ENCODE measurements around the gene PCSK1. TPM values are rescaled to one million over a fixed set of nuclear protein-coding genes. Genes with fewer than 3 reads are reported as not detected.

PCSK1 gene
- total and polyA plus RNA-seq, 2 of the 8 experiments (the other 6 are each of a cell fraction or from before 2014, with no cell fraction given), result 1.3 to 3.2 TPM

- ChIA-PET CTCF (ENCODE audit: partially characterized antibody) (interaction anchor here (0.6 to 1.3 kb wide), 5 partner anchors 9 to 148 kb away, joined by 3 to 4 read pairs (median 4); no protein-coding TSS in a partner anchor), POLR2A (ENCODE audit: partially characterized antibody) (no interaction called here)
- no peaks in the 10 kb centered on the region for H3K9me3 ChIP-seq (ENCODE audit: insufficient read depth in 2 of 2, low read depth in 1 of 2, low read length in 1 of 2)
These were observed 14.9 kb upstream of the PCSK1 start for GRCh38 chr5:96447949-96448348.

More at GRCh38 chr5:96447949-96448348, 14.9 kb upstream of the PCSK1 start:
- Histone ChIP-seq H3K27ac (ENCODE audit: low read depth, low read length) (no peak overlapping the region), H4K8ac (ENCODE audit: extremely low read depth, insufficient read depth, low read length) (no peak overlapping the region), H3K14ac (ENCODE audit: insufficient read length) (no peak overlapping the region), H3K9ac (replicated peaks in 1 of 4; ENCODE audit: extremely low read depth in 1 of 4, low read depth in 3 of 4, low read length in 3 of 4) (no peak overlapping the region), H3K27me3 (replicated peaks in 1 of 4; ENCODE audit: control insufficient read depth in 3 of 4, extremely low read depth in 1 of 4, insufficient read depth in 3 of 4, low read length in 3 of 4) (no peaks in the 10 kb centered on the region; a peak in 1 of 7 replicates), H3K79me2 (ENCODE audit: control insufficient read depth in 1 of 2, insufficient read depth in 2 of 2, low read length in 2 of 2) (no peaks in the 10 kb centered on the region), H2BK20ac (ENCODE audit: low read length) (no peak overlapping the region), H3K18ac (ENCODE audit: extremely low read depth, low read length) (no peak overlapping the region), H3K36me3 (ENCODE audit: control insufficient read depth in 2 of 4, insufficient read depth in 4 of 4, low read length in 3 of 4) (no peaks in the 10 kb centered on the region), H2BK5ac (ENCODE audit: low read depth, low read length) (no peak overlapping the region), H3K56ac (replicated peaks; ENCODE audit: insufficient read length, low read depth, low read length) (no peak overlapping the region), H4K20me1 (replicated peaks in 1 of 2; ENCODE audit: control insufficient read depth in 1 of 2, insufficient read depth in 2 of 2, low read length in 2 of 2) (no peaks in the 10 kb centered on the region), H2AK5ac (ENCODE audit: low read depth, low read length) (no peak overlapping the region), H3K23ac (ENCODE audit: insufficient read length) (no peak overlapping the region), H4K91ac (replicated peaks; ENCODE audit: insufficient read length, low read length) (no peak overlapping the region), H3K4me1 (replicated peaks in 1 of 4; ENCODE audit: control insufficient read depth in 3 of 4, insufficient read depth in 4 of 4, low read length in 3 of 4) (peaks cover 2 to 12% (median 3%) of the 10 kb centered on the region in 4 experiments; a peak in 3 of 7 replicates), H2AFZ (ENCODE audit: low read length) (no peak overlapping the region), H3K4me2 (ENCODE audit: insufficient read depth in 1 of 2, low read depth in 2 of 2, low read length in 2 of 2) (no peak overlapping the region), H3K23me2 (ENCODE audit: low read depth, low read length) (no peaks in the 10 kb centered on the region), H2BK120ac (replicated peaks; ENCODE audit: low read depth, low read length) (no peak overlapping the region), H2BK15ac (ENCODE audit: low read length) (no peak overlapping the region), H3K4ac (replicated peaks; ENCODE audit: insufficient read length, low read depth, low read length) (no peak overlapping the region), H2BK12ac (ENCODE audit: low read depth, low read length) (no peak overlapping the region), H4K5ac (ENCODE audit: insufficient read length, low read depth, low read length) (no peak overlapping the region), H3K79me1 (ENCODE audit: low read depth, low read length) (no peaks in the 10 kb centered on the region), H3K4me3 (ENCODE audit: extremely low read depth in 1 of 4, insufficient read depth in 2 of 4, low read depth in 3 of 4, low read length in 4 of 4) (no peak overlapping the region)
- WGBS, 2 experiments (ENCODE audit: extremely low coverage in 1 of 2, insufficient coverage in 1 of 2, insufficient read length in 1 of 2, insufficient replicate concordance in 2 of 2, low coverage in 1 of 2, low lambda C conversion rate in 2 of 2, missing lambda C conversion rate in 1 of 2), result 92% methylated on average over 1 of the region's 1 CpG; no CpG with 5 or more reads in 1 of the 2 experiments
- FAIRE-seq (no peak), DNase-seq (ENCODE audit: low read depth in 1 of 2, low spot score in 2 of 2) (no peak)
- TF ChIP-seq POLR2A (IDR thresholded peaks at IDR 0.05; ENCODE audit: control extremely low read depth in 1 of 2, low read depth in 2 of 2, low read length in 2 of 2) (no peak), SP2 (IDR thresholded peaks at IDR 0.05; ENCODE audit: low read length) (no peak), CHD2 (IDR thresholded peaks at IDR 0.05; ENCODE audit: low read length) (no peak), TBP (IDR thresholded peaks at IDR 0.05; ENCODE audit: low read depth, low read length) (no peak), POU5F1 (IDR thresholded peaks at IDR 0.05; ENCODE audit: low read depth, low read length) (no peak), TAF7 (optimal IDR thresholded peaks at IDR 0.05; ENCODE audit: borderline replicate concordance, low read depth, low read length) (no peak)

All from H1 (cell line).